ENCODE results near the gene SSTR5.

GRCh38 chr16:1056196-1056595, 16.4 kb upstream of the SSTR5 start:
- TF ChIP-seq POLR2A (IDR thresholded peaks at IDR 0.05): no peak
- no peak for TF ChIP-seq CTCF (IDR thresholded peaks at IDR 0.05)
